NB4 (cell line): ENCODE data around the gene C3AR1.

Experiments used
- DNase-seq: peaks from one replicate; pipeline ENCODE4 v3.0.0; 2010; ENCODE audit warnings: low read depth
- H3K4me3 ChIP-seq: one replicate; pipeline ENCODE4 v1.5.1; 2011; ENCODE audit warnings: mild to moderate bottlenecking, low read depth, low read length, moderate library complexity
- CTCF ChIP-seq: IDR thresholded peaks from one replicate; pipeline ENCODE4 v1.5.1; 2012; ENCODE audit warnings: low read depth, low read length
- MAX ChIP-seq: IDR thresholded peaks from 2 replicates; pipeline ENCODE4 v1.6.1; 2011; ENCODE audit warnings: low read depth, low read length
- MYC ChIP-seq: IDR thresholded peaks from 2 replicates; pipeline ENCODE4 v1.6.1; 2011; ENCODE audit warnings: low read depth, low read length
- POLR2A ChIP-seq: IDR thresholded peaks from 2 replicates; pipeline ENCODE4 v1.6.1; 2011; ENCODE audit warnings: mild to moderate bottlenecking; ENCODE audit not compliant: insufficient read length; ENCODE audit errors: extremely low read depth

The C3AR1 gene

DNA sequence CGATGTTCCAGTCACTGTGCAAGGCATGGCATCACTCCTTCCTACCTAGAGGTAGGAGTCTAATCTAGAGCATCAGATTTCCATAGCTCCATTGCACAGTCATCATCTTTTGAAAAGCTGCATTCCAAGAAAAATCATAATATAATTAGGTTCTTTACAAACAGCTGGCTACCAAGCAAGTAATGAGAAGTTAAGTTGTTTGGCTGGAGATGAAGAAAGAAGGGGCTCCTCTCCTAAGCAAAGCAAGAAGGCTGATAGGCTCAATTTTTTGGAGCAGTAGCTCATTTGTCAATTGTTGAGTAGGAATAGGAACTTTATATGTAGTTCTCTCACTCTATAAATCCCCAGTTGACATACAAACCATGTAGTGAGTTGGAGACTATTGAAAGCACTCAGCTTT is 25.4 kb downstream of the C3AR1 start:
- DNase-seq, result no peak
- TF ChIP-seq MAX (no peak), POLR2A (no peak), CTCF (no peak), MYC (no peak)
- no peak overlapping the region for H3K4me3 ChIP-seq

GRCh38 chr12:8038659-8039114 is 27.5 kb downstream of the C3AR1 start:
- DNase-seq, result peak; percentile 42
- H3K4me3 ChIP-seq, result no peak overlapping the region
- TF ChIP-seq MYC, result no peak
- no peak for TF ChIP-seq POLR2A
- no peak for TF ChIP-seq MAX
- no peak for TF ChIP-seq CTCF

GRCh38 chr12:8037947-8038346 is 28.2 kb downstream of the C3AR1 start:
- H3K4me3 ChIP-seq, result no peak overlapping the region
- TF ChIP-seq MAX, result no peak
- TF ChIP-seq POLR2A, result no peak
- no peak for TF ChIP-seq CTCF
- no peak for TF ChIP-seq MYC
- no peak for DNase-seq

GRCh38 chr12:8037046-8037663 is 29.0 kb downstream of the C3AR1 start:
- peak; percentile 69 for DNase-seq
- no peak for TF ChIP-seq MYC
- H3K4me3 ChIP-seq, result no peak overlapping the region

- no peak overlapping the region for H3K4me3 ChIP-seq
- DNase-seq, result no peak
- TF ChIP-seq MAX, result no peak
- TF ChIP-seq CTCF, result no peak
- no peak for TF ChIP-seq POLR2A
- no peak for TF ChIP-seq MYC
Observed at GRCh38 chr12:8036346-8036745, 29.8 kb downstream of the C3AR1 start.

- TF ChIP-seq MAX (no peak), MYC (no peak), POLR2A (no peak), CTCF (no peak)
- H3K4me3 ChIP-seq, result no peak overlapping the region
- DNase-seq, result no peak
Observed at GRCh38 chr12:8035440-8036010, 30.6 kb downstream of the C3AR1 start.
